ENCODE data around the gene CNOT11. TPM values are rescaled to one million over a fixed set of nuclear protein-coding genes. Genes with fewer than 3 reads are reported as not detected.

The CNOT11 gene
- total RNA-seq, 1 experiment from 2014 or later = 110 TPM

DNA sequence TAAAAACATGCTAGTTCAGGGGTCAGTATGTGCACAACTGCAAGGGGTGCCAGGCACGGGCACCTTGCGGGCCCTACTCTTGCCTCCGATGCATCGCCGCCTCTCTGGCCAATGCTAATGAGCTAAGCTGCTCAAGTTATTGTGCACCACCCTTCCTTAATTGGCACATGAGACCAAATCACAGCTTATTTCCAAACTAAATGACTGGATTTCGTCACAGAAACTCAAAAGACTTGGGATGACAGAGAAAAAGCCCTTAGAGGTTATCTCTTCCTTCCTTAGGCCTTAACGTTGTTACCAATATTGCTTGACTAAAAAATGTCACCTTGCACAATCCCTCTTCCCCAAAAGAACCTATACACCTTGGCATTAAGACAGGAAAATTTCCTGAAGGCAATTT lies 48.1 kb downstream of the CNOT11 start:
- intact Hi-C loops (cut with micrococcal nuclease; ENCODE audit: unreplicated experiment) = no loop called here
- no peak for TF ChIP-seq CTCF (IDR thresholded peaks at IDR 0.05; ENCODE audit: insufficient read depth in 1 of 2, low read depth in 1 of 2, low read length in 1 of 2, severe bottlenecking in 1 of 2, unreplicated experiment in 1 of 2)
- H3K36me3 Mint-ChIP-seq (ENCODE audit: insufficient read depth, unreplicated experiment) = peaks cover 76% of the 10 kb centered on the region
- H3K4me3 Mint-ChIP-seq (ENCODE audit: unreplicated experiment) = no peak overlapping the region
- peaks cover 2% of the 10 kb centered on the region; the same call in 1 of the 2 replicates for H3K36me3 ChIP-seq (ENCODE audit: control insufficient read depth, insufficient read depth, low read length)
- H3K4me3 ChIP-seq (ENCODE audit: low read depth, low read length) = no peak overlapping the region
- CTCF ChIA-PET = no interaction called here
- no peaks in the 10 kb centered on the region for H3K9me3 ChIP-seq
- H3K27ac Mint-ChIP-seq (ENCODE audit: unreplicated experiment) = no peak overlapping the region
- peaks cover 49% of the 10 kb centered on the region for H3K4me1 Mint-ChIP-seq (ENCODE audit: low read depth, unreplicated experiment)
- BruUV-seq (replicated peaks) = no TSS peak
- DNase-seq = no peak
- peaks cover 9% of the 10 kb centered on the region for H3K4me1 ChIP-seq
- H3K9me3 Mint-ChIP-seq (ENCODE audit: unreplicated experiment) = no peaks in the 10 kb centered on the region
- H3K27me3 Mint-ChIP-seq (ENCODE audit: insufficient read depth, unreplicated experiment) = no peaks in the 10 kb centered on the region
- H3K27me3 ChIP-seq (replicated peaks; ENCODE audit: control insufficient read depth, insufficient read depth, low read length) = no peaks in the 10 kb centered on the region
- POLR2A ChIA-PET = no interaction called here

GRCh38 chr2:101302016-101302415 lies 49.3 kb downstream of the CNOT11 start:
- Mint-ChIP-seq H3K27ac (ENCODE audit: unreplicated experiment) (no peak overlapping the region), H3K9me3 (ENCODE audit: unreplicated experiment) (no peaks in the 10 kb centered on the region), H3K27me3 (ENCODE audit: insufficient read depth, unreplicated experiment) (no peaks in the 10 kb centered on the region), H3K4me3 (ENCODE audit: unreplicated experiment) (no peak overlapping the region), H3K4me1 (ENCODE audit: low read depth, unreplicated experiment) (peaks cover 53% of the 10 kb centered on the region), H3K36me3 (ENCODE audit: insufficient read depth, unreplicated experiment) (peaks cover 78% of the 10 kb centered on the region)
- no peaks in the 10 kb centered on the region for H3K27me3 ChIP-seq (replicated peaks; ENCODE audit: control insufficient read depth, insufficient read depth, low read length)
- no peak for DNase-seq
- ChIA-PET CTCF (no interaction called here), POLR2A (no interaction called here)
- peaks cover 2% of the 10 kb centered on the region; the same call in 1 of the 2 replicates for H3K36me3 ChIP-seq (ENCODE audit: control insufficient read depth, insufficient read depth, low read length)
- H3K4me3 ChIP-seq (ENCODE audit: low read depth, low read length) = no peak overlapping the region
- no peak for TF ChIP-seq CTCF (IDR thresholded peaks at IDR 0.05; ENCODE audit: insufficient read depth in 1 of 2, low read depth in 1 of 2, low read length in 1 of 2, severe bottlenecking in 1 of 2, unreplicated experiment in 1 of 2)
- no TSS peak for BruUV-seq (replicated peaks)
- no peaks in the 10 kb centered on the region for H3K9me3 ChIP-seq
- intact Hi-C loops (cut with micrococcal nuclease; ENCODE audit: unreplicated experiment) = no loop called here
- peaks cover 17% of the 10 kb centered on the region for H3K4me1 ChIP-seq

DNA sequence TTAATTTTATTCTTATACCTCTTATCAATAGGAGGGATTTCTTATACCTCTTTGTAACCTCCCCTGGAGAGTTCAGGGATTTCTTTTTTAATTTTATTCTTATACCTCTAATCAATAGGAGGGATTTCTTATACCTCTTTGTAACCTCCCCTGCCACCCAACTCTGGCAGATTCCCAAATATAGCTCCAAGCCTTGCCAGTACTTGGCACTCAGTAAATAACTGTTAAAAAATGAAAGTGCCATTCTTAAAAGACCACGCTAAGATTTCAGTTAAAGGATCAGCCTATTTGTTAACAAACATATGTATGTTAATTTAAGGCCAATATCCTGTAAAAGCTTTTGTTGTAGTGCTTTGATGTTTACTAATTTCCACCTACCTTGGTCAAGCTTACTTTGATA lies 51.0 kb downstream of the CNOT11 start:
- no peak overlapping the region for H3K27ac Mint-ChIP-seq (ENCODE audit: unreplicated experiment)
- POLR2A ChIA-PET = interaction anchor here (0.7 kb wide), 1 partner anchor 8 kb away, joined by 7 read pairs; no protein-coding TSS in a partner anchor
- CTCF ChIA-PET = no interaction called here

More for the DNA sequence above, 51.0 kb downstream of the CNOT11 start:
- Mint-ChIP-seq H3K9me3 (ENCODE audit: unreplicated experiment) (no peaks in the 10 kb centered on the region), H3K36me3 (ENCODE audit: insufficient read depth, unreplicated experiment) (peaks cover 81% of the 10 kb centered on the region), H3K4me3 (ENCODE audit: unreplicated experiment) (no peak overlapping the region), H3K27me3 (ENCODE audit: insufficient read depth, unreplicated experiment) (no peaks in the 10 kb centered on the region), H3K4me1 (ENCODE audit: low read depth, unreplicated experiment) (peaks cover 45% of the 10 kb centered on the region)
- intact Hi-C loops (cut with micrococcal nuclease; ENCODE audit: unreplicated experiment) = no loop called here
- Histone ChIP-seq H3K4me3 (ENCODE audit: low read depth, low read length) (no peak overlapping the region), H3K4me1 (peaks cover 17% of the 10 kb centered on the region), H3K9me3 (no peaks in the 10 kb centered on the region), H3K36me3 (ENCODE audit: control insufficient read depth, insufficient read depth, low read length) (peaks cover 2% of the 10 kb centered on the region; the same call in 1 of the 2 replicates), H3K27me3 (replicated peaks; ENCODE audit: control insufficient read depth, insufficient read depth, low read length) (no peaks in the 10 kb centered on the region)
- BruUV-seq (replicated peaks) = no TSS peak
- DNase-seq = no peak
- TF ChIP-seq CTCF (IDR thresholded peaks at IDR 0.05; ENCODE audit: insufficient read depth in 1 of 2, low read depth in 1 of 2, low read length in 1 of 2, severe bottlenecking in 1 of 2, unreplicated experiment in 1 of 2) = no peak
